H1 (cell line): ENCODE measurements around the gene XCL1. TPM values are rescaled to one million over a fixed set of nuclear protein-coding genes. Genes with fewer than 3 reads are reported as not detected.

Experiments
- ASH2L ChIP-seq: fragments of 200-600, 300-600 bp; sonication (generic); IDR thresholded peaks from one replicate; pipeline ENCODE4 v1.7.1; 2017; ENCODE audit warnings: low read length
- BCL11A ChIP-seq, 2 experiments: IDR thresholded peaks; one replicate each; pipeline ENCODE4 v1.6.1; 2011; ENCODE audit warnings: low read depth in 2 of 2, low read length in 2 of 2, mild to moderate bottlenecking in 2 of 2
- HDAC2 ChIP-seq, 2 experiments: fragments of 300-600 bp in 1 of 2; sonication (generic) in 1 of 2; IDR thresholded peaks; 2 replicates each; pipeline ENCODE4 v1.6.1; 2011 to 2012; ENCODE audit warnings: low read depth in 2 of 2, low read length in 2 of 2, mild to moderate bottlenecking in 2 of 2, moderate library complexity in 2 of 2, borderline replicate concordance in 1 of 2, inconsistent platforms in 1 of 2
- NRF1 ChIP-seq: IDR thresholded peaks from 2 replicates; pipeline ENCODE4 v1.6.1; 2011; ENCODE audit warnings: mild to moderate bottlenecking, low read depth, low read length, improper control_type of control experiment
- SAP30 ChIP-seq: fragments of 300-600 bp; sonication (generic); IDR thresholded peaks from 2 replicates; pipeline ENCODE4 v1.7.1; 2012; ENCODE audit warnings: low read length, moderate library complexity, mild to moderate bottlenecking, inconsistent platforms; ENCODE audit not compliant: insufficient read depth, insufficient replicate concordance
- SP2 ChIP-seq: IDR thresholded peaks from 2 replicates; pipeline ENCODE4 v1.6.1; 2012; ENCODE audit warnings: mild to moderate bottlenecking, low read length, inconsistent platforms
- polyA plus RNA-seq, 7 experiments: library from polyadenylated mRNA; depleted of rRNA in 3 of 7; stranded (reverse) in 5 of 7; unstranded in 2 of 7; fragments of >200 nt in 5 of 7; fragments of 200-250 nt in 2 of 7; gene quantifications; 1 replicate in 5 of 7; 2 replicates in 1 of 7; 4 replicates in 1 of 7; pipeline versions ENCODE4 v1.2.1 to v1.2.3, GENCODE V29; 2011 to 2013; ENCODE audit warnings: missing spikeins in 2 of 7, mixed read lengths in 2 of 7
- total RNA-seq: library from RNA; stranded (reverse); fragmentation: NEBNext Ultra II Directional; extraction: Animal tissue kit (Norgen Biotek cat#: 25700); gene quantifications from 2 replicates; pipeline ENCODE4 v1.2.1, GENCODE V29; 2021
- TF ChIP-seq, protein P1 (sequence below): fragments of 300-600 bp; sonication (generic); IDR thresholded peaks from 2 replicates; pipeline ENCODE4 v1.7.1; 2012; ENCODE audit warnings: low read length, moderate library complexity, mild to moderate bottlenecking, inconsistent platforms; ENCODE audit not compliant: insufficient replicate concordance

Gene XCL1
- total and polyA plus RNA-seq, 2 of the 8 experiments (the other 6 are each of a cell fraction or from before 2014, with no cell fraction given), result 0.39 to 0.63 TPM

DNA sequence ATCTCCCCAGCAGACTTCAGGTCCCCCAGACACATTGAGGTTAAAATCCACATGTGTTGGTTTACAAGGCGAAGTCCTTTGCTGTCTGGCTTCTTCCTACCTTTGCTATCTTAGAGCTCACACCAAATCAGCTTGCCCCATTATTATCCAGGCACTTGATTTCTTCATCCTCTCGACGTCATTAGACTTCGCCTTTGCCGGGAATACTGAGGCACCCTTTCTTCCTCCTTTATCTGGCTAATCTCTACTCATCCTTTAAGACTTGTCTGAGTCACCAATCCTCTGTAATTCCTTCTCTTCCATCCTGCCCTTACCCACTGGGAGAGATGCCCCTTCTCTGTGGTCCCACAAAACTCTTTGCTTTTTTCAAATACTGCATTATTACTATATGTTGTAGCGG lies 23.4 kb upstream of the XCL1 start (continued):
- TF ChIP-seq, protein P1, sequence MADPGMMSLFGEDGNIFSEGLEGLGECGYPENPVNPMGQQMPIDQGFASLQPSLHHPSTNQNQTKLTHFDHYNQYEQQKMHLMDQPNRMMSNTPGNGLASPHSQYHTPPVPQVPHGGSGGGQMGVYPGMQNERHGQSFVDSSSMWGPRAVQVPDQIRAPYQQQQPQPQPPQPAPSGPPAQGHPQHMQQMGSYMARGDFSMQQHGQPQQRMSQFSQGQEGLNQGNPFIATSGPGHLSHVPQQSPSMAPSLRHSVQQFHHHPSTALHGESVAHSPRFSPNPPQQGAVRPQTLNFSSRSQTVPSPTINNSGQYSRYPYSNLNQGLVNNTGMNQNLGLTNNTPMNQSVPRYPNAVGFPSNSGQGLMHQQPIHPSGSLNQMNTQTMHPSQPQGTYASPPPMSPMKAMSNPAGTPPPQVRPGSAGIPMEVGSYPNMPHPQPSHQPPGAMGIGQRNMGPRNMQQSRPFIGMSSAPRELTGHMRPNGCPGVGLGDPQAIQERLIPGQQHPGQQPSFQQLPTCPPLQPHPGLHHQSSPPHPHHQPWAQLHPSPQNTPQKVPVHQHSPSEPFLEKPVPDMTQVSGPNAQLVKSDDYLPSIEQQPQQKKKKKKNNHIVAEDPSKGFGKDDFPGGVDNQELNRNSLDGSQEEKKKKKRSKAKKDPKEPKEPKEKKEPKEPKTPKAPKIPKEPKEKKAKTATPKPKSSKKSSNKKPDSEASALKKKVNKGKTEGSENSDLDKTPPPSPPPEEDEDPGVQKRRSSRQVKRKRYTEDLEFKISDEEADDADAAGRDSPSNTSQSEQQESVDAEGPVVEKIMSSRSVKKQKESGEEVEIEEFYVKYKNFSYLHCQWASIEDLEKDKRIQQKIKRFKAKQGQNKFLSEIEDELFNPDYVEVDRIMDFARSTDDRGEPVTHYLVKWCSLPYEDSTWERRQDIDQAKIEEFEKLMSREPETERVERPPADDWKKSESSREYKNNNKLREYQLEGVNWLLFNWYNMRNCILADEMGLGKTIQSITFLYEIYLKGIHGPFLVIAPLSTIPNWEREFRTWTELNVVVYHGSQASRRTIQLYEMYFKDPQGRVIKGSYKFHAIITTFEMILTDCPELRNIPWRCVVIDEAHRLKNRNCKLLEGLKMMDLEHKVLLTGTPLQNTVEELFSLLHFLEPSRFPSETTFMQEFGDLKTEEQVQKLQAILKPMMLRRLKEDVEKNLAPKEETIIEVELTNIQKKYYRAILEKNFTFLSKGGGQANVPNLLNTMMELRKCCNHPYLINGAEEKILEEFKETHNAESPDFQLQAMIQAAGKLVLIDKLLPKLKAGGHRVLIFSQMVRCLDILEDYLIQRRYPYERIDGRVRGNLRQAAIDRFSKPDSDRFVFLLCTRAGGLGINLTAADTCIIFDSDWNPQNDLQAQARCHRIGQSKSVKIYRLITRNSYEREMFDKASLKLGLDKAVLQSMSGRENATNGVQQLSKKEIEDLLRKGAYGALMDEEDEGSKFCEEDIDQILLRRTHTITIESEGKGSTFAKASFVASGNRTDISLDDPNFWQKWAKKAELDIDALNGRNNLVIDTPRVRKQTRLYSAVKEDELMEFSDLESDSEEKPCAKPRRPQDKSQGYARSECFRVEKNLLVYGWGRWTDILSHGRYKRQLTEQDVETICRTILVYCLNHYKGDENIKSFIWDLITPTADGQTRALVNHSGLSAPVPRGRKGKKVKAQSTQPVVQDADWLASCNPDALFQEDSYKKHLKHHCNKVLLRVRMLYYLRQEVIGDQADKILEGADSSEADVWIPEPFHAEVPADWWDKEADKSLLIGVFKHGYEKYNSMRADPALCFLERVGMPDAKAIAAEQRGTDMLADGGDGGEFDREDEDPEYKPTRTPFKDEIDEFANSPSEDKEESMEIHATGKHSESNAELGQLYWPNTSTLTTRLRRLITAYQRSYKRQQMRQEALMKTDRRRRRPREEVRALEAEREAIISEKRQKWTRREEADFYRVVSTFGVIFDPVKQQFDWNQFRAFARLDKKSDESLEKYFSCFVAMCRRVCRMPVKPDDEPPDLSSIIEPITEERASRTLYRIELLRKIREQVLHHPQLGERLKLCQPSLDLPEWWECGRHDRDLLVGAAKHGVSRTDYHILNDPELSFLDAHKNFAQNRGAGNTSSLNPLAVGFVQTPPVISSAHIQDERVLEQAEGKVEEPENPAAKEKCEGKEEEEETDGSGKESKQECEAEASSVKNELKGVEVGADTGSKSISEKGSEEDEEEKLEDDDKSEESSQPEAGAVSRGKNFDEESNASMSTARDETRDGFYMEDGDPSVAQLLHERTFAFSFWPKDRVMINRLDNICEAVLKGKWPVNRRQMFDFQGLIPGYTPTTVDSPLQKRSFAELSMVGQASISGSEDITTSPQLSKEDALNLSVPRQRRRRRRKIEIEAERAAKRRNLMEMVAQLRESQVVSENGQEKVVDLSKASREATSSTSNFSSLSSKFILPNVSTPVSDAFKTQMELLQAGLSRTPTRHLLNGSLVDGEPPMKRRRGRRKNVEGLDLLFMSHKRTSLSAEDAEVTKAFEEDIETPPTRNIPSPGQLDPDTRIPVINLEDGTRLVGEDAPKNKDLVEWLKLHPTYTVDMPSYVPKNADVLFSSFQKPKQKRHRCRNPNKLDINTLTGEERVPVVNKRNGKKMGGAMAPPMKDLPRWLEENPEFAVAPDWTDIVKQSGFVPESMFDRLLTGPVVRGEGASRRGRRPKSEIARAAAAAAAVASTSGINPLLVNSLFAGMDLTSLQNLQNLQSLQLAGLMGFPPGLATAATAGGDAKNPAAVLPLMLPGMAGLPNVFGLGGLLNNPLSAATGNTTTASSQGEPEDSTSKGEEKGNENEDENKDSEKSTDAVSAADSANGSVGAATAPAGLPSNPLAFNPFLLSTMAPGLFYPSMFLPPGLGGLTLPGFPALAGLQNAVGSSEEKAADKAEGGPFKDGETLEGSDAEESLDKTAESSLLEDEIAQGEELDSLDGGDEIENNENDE, result no peak
- TF ChIP-seq HDAC2 (IDR thresholded peaks at IDR 0.05; ENCODE audit: borderline replicate concordance in 1 of 2, low read depth in 2 of 2, low read length in 2 of 2) (no peak), ASH2L (no peak), BCL11A (IDR thresholded peaks at IDR 0.05; ENCODE audit: low read depth in 2 of 2, low read length in 2 of 2) (no peak), SAP30 (no peak), NRF1 (no peak), SP2 (no peak)
